NK-92 (cell line): Measurements from ENCODE around the gene S100A2.
"Not testable (repeated sequence)": the region's sequence is repeated elsewhere in the genome, so short reads cannot be mapped to it uniquely, and the experiment has no call there.

Experiments
- DNase-seq: peaks from one replicate; lab custom pipeline; 2025; ENCODE audit not compliant: unreplicated experiment; lab: John Stamatoyannopoulos, UW

The S100A2 gene

GRCh38 chr1:153534226-153534924, 31.3 kb downstream of the S100A2 start:
- DNase-seq, result no peak

- no peak for DNase-seq
Measured at GRCh38 chr1:153533689-153534201, 31.9 kb downstream of the S100A2 start.

- DNase-seq, result no peak
Measured at GRCh38 chr1:153532769-153533599, 32.7 kb downstream of the S100A2 start.

- no peak for DNase-seq
Measured at GRCh38 chr1:153532181-153532580, 33.5 kb downstream of the S100A2 start.

GRCh38 chr1:153531638-153532037, 34.0 kb downstream of the S100A2 start:
- DNase-seq, result no peak

GRCh38 chr1:153527683-153528040, 38.0 kb downstream of the S100A2 start:
- DNase-seq, result no peak

GRCh38 chr1:153527023-153527682, 38.5 kb downstream of the S100A2 start:
- no peak for DNase-seq

- DNase-seq, result no peak
Measured at GRCh38 chr1:153526132-153526543, 39.5 kb downstream of the S100A2 start.

GRCh38 chr1:153525088-153525728, 40.4 kb downstream of the S100A2 start:
- no peak for DNase-seq

- DNase-seq, result not testable (repeated sequence)
Measured at GRCh38 chr1:153522353-153523048, 43.1 kb downstream of the S100A2 start.

GRCh38 chr1:153521808-153522207, 43.8 kb downstream of the S100A2 start:
- not testable (repeated sequence) for DNase-seq

GRCh38 chr1:153520818-153521476, 44.7 kb downstream of the S100A2 start:
- DNase-seq, result no peak

GRCh38 chr1:153520137-153520691, 45.4 kb downstream of the S100A2 start:
- not testable (repeated sequence) for DNase-seq

- DNase-seq, result no peak
Measured at GRCh38 chr1:153519242-153519641, 46.4 kb downstream of the S100A2 start.

GRCh38 chr1:153515504-153516394, 49.9 kb downstream of the S100A2 start:
- DNase-seq, result no peak

- DNase-seq, result no peak
Measured at GRCh38 chr1:153513666-153514065, 52.0 kb downstream of the S100A2 start.

GRCh38 chr1:153513023-153513422, 52.6 kb downstream of the S100A2 start:
- no peak for DNase-seq
